Activated naive CD4-positive, alpha-beta T cell (primary cell): ENCODE data around the gene FKBP8.

Experiments
- DNase-seq, 4 experiments: peaks; one replicate each; lab custom pipeline; 2025; lab: John Stamatoyannopoulos, UW

FKBP8 gene

GRCh38 chr19:18521692-18522123, 21.7 kb downstream of the FKBP8 start, which contains the start of gene ELL:
ELL (minus strand) TSS chr19:18522070; CDS start chr19:18522055, 15 bp downstream.
- DNase-seq: no peak

GRCh38 chr19:18520848-18521691, 22.3 kb downstream of the FKBP8 start:
- DNase-seq: peak in 2 of 4 experiments; percentile 9 to 25

DNA sequence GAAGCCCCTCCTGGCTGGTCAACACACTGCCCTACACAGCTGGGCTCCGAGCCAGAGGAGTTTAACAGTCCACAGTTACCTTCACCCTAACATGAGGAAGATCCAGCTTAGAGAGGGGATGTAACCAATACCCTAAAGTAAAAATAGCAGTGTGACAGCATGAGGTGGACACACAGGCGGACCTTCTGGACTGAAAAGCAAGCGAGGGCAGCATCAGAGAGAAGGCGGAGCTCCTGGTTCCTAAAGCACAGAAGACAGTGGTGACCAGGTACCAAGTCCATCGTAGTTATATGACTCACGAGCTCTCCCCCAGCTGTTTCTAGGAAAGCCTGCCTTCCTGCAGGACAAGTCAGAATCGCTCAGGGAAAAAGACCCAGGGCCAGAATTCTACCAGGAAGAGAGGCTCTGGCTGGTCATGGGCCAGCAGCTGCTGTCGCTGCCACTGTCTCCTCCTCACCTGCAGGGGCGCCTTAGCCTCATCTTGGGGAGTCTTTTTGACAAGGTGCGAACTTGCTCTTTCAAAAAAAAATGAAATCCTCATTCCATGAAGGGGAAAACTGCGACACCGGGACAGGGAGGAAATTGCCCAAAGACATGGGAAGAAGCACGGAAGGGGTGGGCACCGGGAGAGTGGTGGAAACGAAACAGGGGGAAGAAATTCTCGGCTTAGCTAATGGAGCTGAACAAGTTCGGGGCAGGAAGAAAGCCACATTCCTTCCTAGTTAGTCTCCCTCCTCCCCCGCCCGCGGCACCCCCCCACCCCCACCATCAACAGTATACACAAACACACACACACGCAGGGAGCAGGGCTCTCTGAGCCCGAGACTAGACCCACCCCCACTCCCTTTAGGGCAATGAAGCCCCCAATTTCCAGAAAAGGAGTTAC, 23.2 kb downstream of the FKBP8 start:
- DNase-seq: peak in 2 of 4 experiments; percentile 14 to 40

- DNase-seq: no peak
Observed at GRCh38 chr19:18518639-18519038, 24.7 kb downstream of the FKBP8 start.

DNA sequence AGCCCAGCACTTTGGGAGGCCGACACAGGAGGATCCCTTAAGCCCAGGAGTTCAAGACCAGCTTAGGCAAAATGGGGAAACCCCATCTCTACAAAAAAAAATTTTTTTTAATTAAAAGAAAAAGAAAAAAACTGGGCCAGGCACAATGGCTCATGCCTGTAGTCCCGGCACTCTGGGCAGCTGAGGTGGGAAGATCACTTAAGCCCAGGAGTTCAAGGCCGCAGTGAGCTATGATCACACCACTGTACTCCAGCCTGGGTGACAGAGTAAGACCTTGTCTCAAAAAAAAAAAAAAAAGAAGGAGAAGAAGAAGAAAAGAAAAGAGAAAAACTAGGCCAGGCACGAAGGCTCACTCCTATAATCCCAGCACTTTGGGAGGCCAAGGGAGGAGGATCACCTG, 25.8 kb downstream of the FKBP8 start:
- DNase-seq: no peak

DNA sequence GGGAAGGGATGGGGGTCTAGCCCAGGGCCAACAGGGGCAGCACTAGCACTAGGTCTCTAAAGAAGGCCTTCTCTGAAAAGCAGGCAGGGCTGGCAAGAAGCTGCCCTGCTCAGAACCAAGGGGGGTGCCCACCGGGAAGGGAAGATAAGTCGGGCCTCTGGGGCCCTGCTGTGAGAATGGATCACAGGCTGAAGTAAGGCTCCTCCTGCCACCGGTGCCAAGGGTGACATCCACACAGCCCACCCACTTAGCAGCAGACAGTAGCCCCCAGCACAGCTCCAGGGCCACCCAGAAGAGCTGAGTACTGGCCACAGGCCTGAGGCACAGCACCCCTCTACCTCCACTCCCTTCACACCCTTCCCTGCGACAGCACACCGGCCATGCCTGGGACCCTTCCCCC, 27.4 kb downstream of the FKBP8 start:
- no peak for DNase-seq

- DNase-seq: no peak
Observed at GRCh38 chr19:18514800-18515682, 28.3 kb downstream of the FKBP8 start.

DNA sequence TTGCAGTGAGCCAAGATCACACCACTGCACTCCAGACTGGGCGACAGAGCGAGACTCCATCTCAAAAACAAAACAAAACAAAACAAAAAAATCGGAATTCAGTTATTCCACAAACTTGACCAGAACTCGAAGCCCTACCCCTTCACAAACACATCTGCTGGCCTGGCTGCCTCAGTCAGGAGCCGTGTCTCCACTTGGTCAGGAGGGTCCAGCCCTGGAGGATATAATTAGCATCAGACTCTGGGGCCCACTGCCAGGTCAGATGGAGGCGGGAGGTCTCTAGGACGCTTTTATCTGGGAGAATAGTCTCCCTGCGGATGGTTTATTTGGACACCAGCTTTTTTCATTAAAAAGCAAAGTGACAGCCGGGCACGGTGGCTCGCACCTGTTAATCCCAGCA, 29.5 kb downstream of the FKBP8 start:
- no peak for DNase-seq

DNA sequence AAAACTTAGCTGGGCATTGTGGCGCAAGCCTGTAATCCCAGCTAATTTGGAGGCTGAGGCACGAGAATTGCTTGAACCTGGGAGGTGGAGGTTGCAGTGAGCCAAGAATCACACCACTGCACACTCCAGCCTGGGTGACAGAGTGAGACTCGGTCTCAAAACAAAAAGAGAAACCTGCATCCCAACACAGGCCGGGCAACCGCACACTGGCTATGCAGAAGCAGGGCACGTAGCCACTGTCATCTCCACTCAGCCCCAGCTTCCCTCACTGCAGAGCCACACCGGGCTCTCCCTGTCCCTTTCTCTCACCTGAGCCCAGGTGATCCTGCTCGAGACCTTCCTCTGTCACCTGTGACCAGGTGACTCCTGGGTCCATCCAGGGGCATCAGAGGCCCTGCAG, 33.2 kb downstream of the FKBP8 start:
- DNase-seq: no peak

GRCh38 chr19:18508585-18508984, 34.8 kb downstream of the FKBP8 start:
- DNase-seq: no peak

GRCh38 chr19:18507727-18508440, 35.5 kb downstream of the FKBP8 start:
- no peak for DNase-seq

- no peak for DNase-seq
Observed at GRCh38 chr19:18507021-18507726, 36.2 kb downstream of the FKBP8 start.

GRCh38 chr19:18506101-18506930, 37.1 kb downstream of the FKBP8 start:
- no peak for DNase-seq

GRCh38 chr19:18504886-18505610, 38.3 kb downstream of the FKBP8 start:
- no peak for DNase-seq

DNA sequence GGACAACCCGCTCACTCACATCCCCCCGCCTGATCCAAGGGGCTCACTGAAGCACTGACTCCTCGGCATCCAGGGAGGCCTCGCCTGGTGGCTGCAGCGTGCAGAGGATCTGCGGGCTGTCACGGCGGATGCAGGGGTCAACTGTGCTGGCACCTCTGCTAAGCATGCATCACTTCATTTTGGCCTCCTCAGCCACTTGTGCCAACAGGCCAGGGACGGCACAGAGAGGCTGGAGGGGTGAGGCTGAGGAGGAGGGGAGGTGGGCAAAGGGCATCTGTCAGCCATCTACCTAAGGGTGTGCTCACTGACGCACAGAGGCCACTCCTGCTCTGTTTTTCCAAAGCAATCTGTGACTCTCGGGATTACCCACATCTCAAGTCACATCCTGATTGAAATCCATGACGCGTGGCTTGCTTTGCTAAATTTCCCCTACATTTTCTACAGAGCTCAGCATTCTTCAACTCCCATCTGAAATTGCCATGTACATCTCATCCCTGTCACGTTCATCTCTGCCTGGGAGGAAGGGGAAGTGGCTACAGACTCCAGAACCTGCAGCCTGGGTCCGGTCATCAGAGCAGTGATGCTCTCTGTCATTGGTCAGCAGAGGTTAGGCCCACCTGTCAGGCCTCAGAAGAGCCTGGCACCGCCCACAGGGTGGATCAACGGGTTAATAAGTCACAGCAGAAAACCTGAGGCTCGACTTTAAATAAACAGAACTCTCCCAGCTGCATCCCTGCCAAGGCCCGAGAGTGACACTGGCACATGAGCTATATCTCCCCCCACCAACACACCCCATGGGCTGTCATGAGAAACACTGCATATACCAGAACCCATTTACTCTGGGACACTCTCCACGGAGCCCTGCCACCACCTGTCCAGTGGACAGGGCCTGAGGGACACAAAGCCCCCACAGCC, 39.1 kb downstream of the FKBP8 start:
- DNase-seq: no peak

- no peak for DNase-seq
Observed at GRCh38 chr19:18503337-18503970, 39.9 kb downstream of the FKBP8 start.

- no peak for DNase-seq
Observed at GRCh38 chr19:18502638-18503294, 40.6 kb downstream of the FKBP8 start.
